Activated CD8-positive, alpha-beta memory T cell treated with anti-CD3 and anti-CD28 coated beads, Interleukin-2, amount 50 U/mL, for 4 hours (primary cell): ENCODE measurements around the gene L1TD1.
"Not testable (repeated sequence)": the region's sequence is repeated elsewhere in the genome, so short reads cannot be mapped to it uniquely, and the experiment has no call there.

Source experiments
- DNase-seq: peaks from one replicate; pipeline ENCODE4 v3.0.0-alpha.2; 2020

L1TD1 gene

GRCh38 chr1:62237950-62238374 is 43.3 kb downstream of the L1TD1 start:
- DNase-seq = no peak

GRCh38 chr1:62238507-62238906 is 43.9 kb downstream of the L1TD1 start:
- no peak for DNase-seq

DNA sequence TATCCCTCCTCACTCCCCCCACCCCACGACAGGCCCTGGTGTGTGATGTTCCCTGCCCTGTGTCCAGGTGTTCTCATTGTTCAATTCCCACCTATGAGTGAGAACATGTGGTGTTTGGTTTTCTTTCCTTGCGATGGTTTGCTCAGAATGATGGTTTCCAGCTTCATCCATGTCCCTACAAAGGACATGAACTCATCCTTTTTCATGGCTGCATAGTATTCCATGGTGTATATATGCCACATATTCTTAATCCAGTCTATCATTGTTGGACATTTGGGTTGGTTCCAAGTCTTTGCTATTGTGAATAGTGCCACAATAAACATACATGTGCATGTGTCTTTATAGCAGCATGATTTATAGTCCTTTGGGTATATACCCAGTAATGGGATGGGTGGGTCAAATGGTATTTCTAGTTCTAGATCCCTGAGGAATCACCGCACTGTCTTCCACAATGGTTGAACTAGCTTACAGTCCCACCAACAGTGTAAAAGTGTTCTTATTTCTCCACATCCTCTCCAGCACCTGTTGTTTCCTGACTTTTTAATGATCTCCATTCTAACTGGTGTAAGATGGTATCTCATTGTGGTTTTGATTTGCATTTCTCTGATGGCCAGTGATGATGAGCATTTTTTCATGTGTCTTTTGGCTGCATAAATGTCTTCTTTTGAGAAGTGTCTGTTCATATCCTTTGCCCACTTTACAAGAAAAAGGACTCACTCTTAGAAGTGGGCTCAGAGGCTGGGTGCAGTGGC is 45.2 kb downstream of the L1TD1 start:
- DNase-seq = not testable (repeated sequence)

DNA sequence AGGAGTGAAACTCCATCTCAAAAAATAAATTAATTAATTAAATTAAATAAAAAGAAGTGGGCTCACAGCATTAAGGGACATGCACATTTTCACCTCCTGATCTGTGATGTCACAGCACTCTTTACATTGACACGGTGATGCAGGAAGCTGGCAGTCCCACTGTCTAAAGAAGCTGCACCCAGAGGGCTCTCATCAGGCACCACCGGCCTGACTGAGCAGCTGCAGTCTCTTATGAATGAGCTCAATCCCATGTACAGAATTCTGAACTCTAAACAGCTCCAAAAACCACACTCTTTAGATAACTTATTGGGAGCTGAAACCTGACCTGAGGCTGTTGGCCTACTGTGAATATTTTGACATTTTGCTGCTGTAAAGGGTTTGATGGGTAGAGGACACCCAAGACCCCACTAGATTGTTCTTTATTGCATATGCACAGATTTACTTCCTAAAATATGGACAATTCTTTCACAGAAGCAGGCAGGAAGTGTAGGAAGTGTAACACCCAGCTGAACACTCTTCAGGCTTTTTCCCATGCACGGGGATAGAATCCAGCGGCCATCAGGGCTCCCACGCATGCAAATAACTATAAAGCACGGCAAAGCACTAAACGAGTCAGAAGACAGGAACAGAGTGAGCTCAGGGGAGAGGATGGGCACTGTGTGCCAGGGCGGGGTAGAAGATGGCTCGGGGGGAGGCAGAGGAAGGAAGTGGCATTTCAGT is 46.2 kb downstream of the L1TD1 start:
- DNase-seq = no peak

DNA sequence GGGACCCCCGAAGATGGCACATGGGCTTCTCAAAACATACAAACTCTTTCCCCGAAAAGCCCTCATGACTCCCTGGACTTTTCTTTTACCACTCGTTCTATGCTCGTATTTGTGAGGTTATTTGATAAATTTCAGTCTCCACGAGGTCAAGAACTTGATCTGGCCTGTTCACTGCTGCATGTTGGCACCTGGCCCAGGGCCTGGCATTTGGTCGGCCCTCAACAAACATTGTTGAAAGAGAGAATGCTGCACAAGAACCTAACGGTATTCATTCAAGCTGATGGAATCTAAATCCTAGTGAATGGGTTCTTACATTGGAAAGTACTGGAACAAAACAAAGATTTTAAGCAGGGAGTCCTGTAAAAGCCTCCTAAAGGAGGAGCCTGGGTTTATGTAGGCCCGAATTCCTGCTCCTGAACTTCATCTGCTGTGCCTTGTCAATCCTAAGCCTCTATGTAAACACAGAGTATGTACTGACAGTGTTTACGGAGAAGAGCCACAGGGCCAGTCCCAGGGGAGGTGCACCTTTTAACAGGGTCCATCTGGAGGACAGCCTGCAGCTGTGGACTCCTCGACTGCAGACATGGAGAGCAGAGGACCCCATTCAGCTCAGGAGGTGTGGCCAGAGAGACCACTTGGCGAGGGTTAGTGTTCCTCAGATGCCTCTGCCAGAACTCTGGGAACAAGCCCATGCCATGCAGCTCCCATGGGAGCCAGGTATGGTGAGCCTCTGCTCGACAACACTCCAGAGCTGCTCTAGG is 46.9 kb downstream of the L1TD1 start:
- no peak for DNase-seq

DNA sequence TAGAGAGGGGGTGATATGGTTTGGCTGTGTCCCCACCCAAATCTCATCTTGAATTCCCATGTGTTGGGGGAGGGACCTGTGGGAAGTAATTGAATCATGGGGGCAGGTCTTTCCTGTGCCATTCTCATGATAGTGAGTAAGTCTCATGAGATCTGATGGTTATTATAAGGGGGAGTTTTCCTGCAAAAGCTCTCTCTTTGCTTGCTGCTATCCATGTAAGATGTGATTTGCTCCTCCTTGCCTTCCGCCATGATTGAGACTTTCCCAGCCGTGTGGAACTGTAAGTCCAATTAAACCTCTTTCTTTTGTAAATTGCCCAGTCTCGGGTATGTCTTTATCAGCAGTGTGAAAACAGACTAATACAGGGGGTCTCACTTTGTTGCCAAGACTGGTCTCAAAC is 49.7 kb downstream of the L1TD1 start:
- DNase-seq = not testable (repeated sequence)

- no peak for DNase-seq
Measured at GRCh38 chr1:62245201-62245600, 50.6 kb downstream of the L1TD1 start.

GRCh38 chr1:62247391-62248168 is 52.9 kb downstream of the L1TD1 start:
- DNase-seq = no peak

GRCh38 chr1:62250126-62250726 is 55.6 kb downstream of the L1TD1 start:
- DNase-seq = no peak

DNA sequence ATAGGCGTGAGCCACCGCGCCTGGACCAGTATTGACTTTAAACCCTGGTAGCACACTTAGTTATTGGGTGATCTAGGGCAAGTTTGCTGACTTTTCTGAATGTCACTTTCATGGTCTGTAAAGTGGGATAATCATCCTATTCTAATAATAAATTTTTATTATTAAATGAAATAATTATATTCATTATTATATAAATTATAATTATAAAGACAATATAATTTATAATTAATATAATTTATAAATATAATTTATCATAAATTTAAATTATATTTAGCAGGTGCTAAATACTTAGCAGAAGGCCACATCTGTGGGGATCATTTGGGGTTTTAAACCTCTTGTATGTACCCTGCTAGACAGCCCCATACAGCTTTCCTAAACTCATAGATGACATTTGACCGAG is 64.9 kb downstream of the L1TD1 start:
- DNase-seq = no peak

DNA sequence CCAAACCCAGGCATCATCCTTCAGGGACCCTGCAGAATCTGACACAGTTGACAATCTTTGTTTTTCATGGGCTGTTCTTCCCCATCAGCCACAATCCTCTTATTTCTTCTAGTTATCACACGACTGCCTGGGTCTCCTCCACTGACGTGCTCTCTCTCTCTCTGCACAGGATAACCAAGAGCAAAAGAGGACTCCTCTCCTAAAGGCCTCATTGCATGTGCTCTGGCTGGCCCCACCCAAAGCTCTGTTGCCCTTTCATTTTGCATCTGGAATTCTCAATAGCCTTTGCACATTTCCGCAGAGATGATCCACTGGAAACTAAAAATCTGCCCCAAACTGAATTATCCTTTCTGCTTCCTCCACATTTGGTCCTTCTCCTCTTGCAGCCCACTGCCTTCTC is 66.0 kb downstream of the L1TD1 start:
- DNase-seq = no peak
